ENCODE results near the gene CD96. TPM values are rescaled to one million over a fixed set of nuclear protein-coding genes. Genes with fewer than 3 reads are reported as not detected.

The CD96 gene
- total RNA-seq, 3 donors from 2014 or later = 4.1 to 6.6 (median 5.4) TPM

DNA sequence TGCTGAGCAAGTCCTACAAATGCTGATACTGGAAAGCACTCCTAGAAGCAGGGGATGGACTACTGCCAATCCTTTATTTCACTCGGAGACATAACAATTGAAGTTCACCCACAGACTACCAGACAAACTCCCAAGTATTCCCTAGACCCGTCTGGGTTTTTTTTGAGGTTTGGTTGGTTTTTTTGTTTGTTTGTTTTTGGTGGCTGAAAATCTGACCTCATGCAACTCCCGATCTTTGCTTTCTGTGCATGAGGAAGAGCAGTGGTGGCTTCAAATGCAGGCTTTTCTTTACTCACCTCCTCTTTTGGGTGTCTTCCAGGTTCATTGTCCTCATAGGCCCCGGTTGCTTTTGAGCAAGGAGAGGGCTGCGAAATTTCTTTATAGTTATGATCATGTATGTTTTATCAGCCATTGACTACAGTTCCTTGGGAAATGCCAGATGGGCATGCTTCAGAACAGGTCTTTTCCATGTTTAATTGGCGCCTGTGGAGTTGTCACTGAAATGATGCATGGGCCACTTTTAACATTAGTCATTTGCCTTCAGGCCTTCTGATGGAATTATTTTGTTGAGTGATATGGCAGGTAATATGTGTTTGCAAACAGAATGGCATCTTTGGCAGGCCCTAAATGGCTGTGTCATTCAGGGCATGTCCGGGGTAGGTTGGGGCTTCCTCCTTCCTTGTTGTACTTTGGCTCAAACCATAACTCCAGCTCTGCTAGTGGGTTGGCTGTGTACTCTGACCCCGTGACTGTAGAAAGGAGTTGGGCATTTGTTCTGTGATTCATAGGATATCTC is 134.4 kb downstream of the CD96 start:
- intact Hi-C loops (cut with DNase I, micrococcal nuclease) = no loop called here
- DNase-seq (peak; percentile 59 to 85 (median 64)), ATAC-seq (peak; percentile 87)
- H3K4me3 ChIP-seq = no peak overlapping the region
- H3K9me3 ChIP-seq = no peaks in the 10 kb centered on the region
- no peaks in the 10 kb centered on the region for H3K36me3 ChIP-seq (ENCODE audit: low read depth)
- TF ChIP-seq CTCF (IDR thresholded peaks at IDR 0.05) = no peak
- H3K4me1 ChIP-seq (ENCODE audit: low read depth) = peaks cover 20% of the 10 kb centered on the region

DNA sequence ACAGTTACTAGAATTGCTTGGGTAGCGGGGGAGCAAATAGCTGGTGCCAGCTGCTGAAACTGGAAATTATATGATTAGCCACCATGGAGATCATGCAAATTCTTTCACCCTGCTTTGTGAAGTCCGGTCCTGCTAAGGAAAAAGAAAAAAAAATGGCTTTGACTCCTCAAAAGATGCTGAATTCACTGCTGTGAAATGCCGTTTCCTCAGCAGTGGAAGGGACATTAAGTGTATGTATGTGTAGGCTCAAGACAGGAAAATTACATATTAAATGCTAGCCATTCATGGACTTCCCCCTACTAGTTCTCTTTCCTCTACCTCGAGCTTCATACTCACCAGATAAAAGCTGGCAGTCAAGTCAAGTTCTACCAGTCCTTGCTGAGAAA is 135.0 kb downstream of the CD96 start:
- ATAC-seq (no peak), DNase-seq (no peak)
- Histone ChIP-seq H3K4me1 (ENCODE audit: low read depth) (peaks cover 24% of the 10 kb centered on the region), H3K4me3 (no peak overlapping the region), H3K9me3 (no peaks in the 10 kb centered on the region), H3K36me3 (ENCODE audit: low read depth) (no peaks in the 10 kb centered on the region)
- intact Hi-C loops (cut with DNase I, micrococcal nuclease) = no loop called here
- no peak for TF ChIP-seq CTCF (IDR thresholded peaks at IDR 0.05)

DNA sequence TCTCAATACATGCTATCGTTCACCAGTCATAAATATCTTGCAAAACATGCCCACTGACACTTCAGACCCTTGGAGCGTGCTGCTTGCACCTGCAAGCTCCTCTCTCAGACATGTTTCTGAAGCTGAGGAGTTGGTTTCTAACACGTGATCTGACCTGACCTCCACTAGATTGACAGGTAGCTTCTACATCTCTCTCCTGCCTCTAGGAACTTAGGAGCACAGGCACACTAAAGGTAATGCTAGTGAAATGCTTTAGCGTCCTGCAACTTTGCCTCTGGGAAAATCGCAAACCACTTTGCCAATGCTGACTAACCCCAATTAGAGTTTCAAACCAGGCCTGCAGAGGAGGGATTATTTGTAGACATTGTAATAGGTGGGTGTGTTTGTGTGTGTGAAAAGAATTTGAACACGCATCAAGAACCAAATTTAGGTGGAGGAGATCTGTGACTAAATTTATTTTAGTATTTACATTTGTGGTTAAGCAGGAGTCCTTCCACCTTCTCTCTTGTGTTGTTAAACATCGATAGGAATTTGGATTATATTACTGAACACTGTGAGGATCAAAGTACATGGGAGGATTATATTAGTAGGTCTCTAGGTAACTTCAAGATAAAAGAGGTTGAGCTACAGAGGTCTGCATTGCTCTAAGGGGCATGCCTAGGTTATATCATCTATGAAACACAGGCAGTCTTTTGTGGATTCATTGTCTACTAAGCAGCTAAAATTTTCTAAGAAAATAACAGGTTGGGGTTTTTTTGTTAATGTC is 139.8 kb downstream of the CD96 start:
- DNase-seq (no peak), ATAC-seq (peak; percentile 48)
- intact Hi-C loops (cut with DNase I, micrococcal nuclease) = no loop called here
- Histone ChIP-seq H3K4me3 (no peak overlapping the region), H3K4me1 (ENCODE audit: low read depth) (peaks cover 7% of the 10 kb centered on the region), H3K9me3 (no peaks in the 10 kb centered on the region), H3K36me3 (ENCODE audit: low read depth) (no peaks in the 10 kb centered on the region)
- TF ChIP-seq CTCF (IDR thresholded peaks at IDR 0.05) = no peak

DNA sequence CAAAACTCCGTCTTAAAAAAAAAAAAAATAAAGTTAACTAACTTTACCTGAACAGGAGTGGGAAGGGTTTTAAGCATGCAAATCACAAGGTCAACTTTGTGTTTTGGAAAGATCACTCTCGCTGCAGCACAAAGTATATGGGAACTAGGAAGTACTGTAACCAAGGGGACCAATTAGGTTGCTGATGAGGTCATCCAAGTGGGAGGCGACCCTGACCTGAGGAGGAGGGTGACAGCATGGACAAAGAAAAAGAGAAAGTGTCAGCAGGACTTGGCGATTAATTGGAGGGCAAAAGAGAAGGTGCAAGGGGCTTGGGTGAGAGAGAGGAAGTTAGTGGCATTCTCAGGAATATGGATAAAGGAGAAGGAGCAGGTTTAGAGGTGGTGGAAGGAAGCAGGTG is 142.6 kb downstream of the CD96 start:
- no peak for TF ChIP-seq CTCF (IDR thresholded peaks at IDR 0.05)
- Histone ChIP-seq H3K4me3 (no peak overlapping the region), H3K9me3 (no peaks in the 10 kb centered on the region), H3K36me3 (ENCODE audit: low read depth) (no peaks in the 10 kb centered on the region), H3K4me1 (ENCODE audit: low read depth) (peaks cover 6% of the 10 kb centered on the region)
- intact Hi-C loops (cut with DNase I, micrococcal nuclease) = no loop called here
- ATAC-seq (peak; percentile 28), DNase-seq (no peak)

DNA sequence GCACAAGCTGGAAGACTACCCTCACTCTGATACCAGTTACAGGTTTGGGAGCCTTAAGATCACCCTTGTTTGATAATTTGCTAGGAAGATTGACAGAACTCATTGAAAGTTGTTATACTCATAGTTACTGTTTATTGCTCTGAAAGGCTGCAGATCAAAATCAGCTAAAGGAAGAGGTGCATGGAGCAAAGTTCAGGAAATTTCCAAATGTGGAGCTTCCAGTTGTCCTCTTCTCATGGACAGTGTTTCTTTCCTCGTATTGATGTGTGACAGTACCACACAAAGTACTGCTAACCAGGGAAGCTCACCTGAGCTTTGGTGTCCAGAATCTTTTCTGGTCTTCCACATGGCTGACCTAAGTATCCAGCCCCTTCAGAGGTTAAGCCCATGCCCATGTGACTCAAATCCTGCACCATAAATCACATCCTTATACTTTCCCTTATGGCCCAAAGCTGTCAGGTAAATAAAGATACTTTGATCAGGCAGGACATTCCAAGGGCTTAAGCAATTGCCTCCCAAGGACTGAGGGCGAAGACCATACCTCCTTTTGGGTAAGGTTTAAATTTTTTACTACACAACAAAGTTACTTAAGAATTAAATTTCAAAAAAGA is 146.3 kb downstream of the CD96 start:
- H3K36me3 ChIP-seq (ENCODE audit: low read depth) = no peaks in the 10 kb centered on the region
- no peak for TF ChIP-seq CTCF (IDR thresholded peaks at IDR 0.05)
- H3K9me3 ChIP-seq = no peaks in the 10 kb centered on the region
- peak; percentile 31 for ATAC-seq
- no peak for DNase-seq
- intact Hi-C loops (cut with DNase I, micrococcal nuclease) = no loop called here
- no peaks in the 10 kb centered on the region for H3K4me1 ChIP-seq (ENCODE audit: low read depth)
- no peak overlapping the region for H3K4me3 ChIP-seq
